Left hindlimb (tissue), 1 donor: ENCODE data around the gene ZNF837.
"Not testable (repeated sequence)": the region's sequence is repeated elsewhere in the genome, so short reads cannot be mapped to it uniquely, and the experiment has no call there.

Experiments used
- DNase-seq: peaks from one replicate; pipeline ENCODE4 v3.0.0-alpha.2; 2018

ZNF837 gene

DNA sequence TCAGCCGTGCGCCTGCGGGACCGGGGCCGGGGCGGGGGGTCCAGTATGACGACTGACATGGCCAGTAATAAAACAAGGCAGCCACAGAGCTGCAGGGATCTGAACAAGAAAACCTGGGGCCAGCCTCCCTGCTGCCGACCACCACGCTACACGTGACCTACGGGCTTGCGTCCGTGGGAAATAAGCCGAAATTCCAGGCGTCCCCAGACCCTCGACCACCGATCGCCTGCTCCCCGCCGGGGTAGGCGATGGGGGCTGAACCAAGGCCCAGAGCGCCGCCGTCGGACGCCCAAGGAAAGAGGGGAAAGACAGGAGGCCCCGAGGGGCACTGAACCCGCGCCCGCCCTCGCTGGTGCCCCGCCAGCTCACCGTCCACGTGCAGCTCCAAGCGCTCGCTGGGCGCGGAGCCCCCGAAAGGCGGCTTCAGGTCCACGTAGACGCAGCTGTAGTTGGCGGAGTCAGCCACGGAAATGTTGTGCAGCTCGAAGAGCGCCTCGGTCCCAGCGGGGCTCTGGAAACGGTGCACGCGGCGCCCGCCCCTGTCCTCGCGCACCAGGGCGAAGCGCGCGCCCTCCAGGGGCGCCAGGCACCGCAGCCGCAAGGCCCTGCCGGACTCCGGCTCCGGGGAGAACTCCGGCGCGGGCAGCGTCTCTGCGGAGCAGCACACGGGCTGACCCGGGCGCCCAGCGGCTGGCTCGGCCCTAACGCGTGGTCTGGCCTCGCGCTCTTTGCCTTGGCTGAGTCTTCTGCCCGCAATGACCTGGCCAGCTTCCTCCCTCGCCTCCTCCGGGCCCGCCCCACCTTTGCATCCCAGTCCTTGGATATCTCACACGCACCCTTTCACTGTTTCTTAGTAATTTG, 30.6 kb downstream of the ZNF837 start:
- DNase-seq = peak; percentile 38

DNA sequence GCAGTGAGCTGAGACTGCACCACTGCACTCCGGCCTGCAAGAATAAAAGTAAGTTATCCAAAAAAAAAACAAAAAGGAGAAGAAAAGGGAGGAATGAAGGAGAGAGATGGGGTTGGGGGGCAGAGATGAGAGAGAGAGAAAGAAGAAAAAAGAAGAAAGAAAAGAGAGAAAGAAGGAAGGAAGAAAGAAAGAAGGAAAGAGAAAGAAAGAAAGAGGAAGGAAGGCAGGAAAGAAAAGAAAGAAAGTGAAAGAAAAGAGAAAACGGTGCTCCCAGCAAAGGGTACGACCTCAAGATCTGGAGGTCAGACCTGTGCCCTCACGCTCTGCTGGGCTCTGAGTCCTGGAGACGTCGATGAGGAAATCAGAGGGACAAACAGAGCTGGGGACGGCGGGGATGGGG, 31.2 kb downstream of the ZNF837 start:
- DNase-seq = no peak

DNA sequence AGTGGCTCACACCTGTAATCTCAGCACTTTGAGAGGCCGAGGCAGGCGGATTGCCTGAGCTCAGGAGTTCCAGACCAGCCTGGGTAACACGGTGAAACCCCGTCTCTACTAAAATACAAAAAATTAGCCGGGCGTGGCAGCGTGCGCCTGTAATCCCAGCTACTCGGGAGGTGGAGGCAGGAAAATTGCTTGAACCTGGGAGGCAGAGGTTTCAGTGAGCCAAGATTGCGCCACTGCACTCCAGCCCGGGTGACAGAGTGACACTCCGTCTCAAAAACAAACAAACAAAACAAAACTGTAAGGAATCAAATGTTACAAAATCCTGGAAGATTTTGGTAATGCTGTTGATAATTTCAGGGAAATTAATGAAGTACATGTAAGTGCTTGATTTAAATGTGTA, 32.8 kb downstream of the ZNF837 start:
- not testable (repeated sequence) for DNase-seq

DNA sequence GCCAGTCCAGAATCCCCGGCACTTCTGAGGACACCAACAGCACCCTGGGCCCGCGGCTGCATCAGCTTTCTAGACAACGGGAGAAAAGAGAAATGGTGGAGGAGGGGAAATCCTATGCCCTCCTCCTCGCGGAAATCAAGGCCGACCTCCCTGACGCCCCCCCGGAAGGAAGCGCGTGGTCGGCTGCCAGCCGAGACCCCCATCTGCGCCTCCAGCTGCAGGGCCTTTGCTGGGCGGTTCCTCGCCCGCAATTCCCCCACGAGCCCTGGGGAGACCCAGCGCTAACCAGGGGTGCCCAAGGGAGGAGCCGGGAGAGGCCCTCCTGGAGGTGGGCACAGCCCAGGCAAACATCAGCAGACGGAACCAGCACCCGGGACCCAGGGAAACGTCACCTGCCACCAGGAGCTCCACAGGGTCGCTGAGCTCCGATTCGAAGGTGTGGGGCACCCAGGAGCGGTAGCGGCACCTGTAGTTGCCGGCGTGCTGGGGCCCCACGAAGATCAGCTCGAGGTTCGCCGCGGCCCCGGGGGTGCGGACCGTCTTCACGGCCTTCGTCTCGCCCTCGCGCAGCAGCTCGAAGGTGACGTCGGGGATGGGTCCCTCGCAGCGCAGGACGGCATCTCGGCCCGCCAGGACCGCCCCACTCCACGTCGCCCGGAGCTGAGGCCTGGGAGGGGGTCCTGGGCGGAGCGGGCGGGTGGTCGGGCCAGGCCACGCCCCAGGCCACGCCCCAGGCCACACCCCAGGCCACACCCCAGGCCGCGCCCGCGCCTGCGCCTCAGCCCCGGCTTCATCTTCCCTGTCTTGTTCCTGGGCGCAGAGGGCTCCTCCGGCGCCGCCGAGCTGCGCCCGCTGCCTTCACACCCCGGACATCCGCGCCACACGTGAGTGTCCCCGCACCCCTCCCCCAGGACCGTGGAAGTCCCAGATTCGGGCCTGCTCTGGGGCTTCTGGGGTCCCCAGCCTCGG, 33.6 kb downstream of the ZNF837 start:
- DNase-seq = peak; percentile 64

DNA sequence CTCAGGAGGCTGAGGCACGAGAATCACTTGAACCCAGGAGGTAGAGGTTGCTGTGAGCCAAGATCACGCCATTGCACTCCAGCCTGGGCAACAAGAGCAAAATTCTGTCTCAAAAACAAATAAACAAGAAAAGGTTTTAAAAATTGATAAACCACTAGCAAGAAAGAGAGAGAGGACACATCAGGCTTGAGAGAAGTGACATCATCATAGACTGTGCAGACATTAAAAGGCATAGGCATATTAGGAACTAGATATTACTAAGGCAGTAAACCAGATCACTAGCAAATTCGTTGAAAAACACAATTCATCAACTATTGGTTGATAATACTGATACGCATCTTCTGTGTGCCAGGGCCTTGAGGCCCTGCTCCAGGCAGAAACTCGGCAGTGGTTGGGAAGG, 35.3 kb downstream of the ZNF837 start:
- DNase-seq = no peak

DNA sequence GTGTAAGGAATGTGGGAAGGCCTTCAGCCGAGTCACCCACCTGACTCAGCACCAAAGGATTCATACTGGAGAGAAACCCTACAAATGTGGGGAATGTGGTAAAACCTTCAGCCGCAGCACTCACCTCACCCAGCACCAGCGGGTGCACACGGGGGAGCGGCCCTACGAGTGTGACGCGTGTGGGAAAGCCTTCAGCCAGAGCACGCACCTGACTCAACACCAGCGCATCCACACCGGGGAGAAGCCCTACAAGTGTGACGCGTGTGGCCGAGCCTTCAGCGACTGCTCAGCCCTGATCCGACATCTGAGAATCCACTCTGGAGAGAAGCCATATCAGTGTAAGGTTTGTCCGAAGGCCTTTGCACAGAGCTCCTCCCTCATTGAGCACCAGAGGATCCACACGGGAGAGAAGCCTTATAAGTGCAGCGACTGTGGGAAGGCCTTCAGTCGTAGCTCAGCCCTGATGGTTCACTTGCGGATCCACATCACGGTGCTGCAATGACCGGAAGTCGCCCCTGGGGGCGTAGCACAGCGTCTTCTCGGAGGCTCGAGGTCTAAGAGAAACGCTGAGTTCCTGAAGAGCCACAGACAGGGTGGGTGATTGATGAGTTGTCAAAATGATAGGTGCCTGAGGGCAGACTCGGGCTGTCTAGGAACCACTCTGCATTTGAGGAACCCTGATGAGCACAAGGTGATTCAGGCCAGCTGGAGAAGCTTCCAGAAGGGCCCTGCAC, 41.8 kb downstream of the ZNF837 start:
- DNase-seq = peak; percentile 10

DNA sequence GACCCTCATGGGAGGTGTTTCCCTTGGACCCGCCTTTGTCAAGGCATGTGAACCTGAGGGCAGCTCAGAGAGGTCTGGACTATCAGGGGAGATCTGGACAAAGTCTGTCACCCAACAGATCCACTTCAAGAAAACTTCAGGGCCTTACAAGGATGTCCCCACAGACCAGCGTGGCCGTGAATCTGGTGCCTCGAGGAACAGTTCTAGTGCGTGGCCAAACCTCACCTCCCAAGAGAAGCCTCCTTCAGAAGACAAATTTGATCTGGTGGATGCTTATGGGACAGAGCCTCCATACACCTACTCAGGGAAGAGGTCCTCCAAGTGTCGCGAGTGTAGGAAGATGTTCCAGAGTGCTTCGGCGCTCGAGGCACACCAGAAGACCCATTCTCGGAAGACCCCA, 42.5 kb downstream of the ZNF837 start:
- DNase-seq = peak; percentile 10

DNA sequence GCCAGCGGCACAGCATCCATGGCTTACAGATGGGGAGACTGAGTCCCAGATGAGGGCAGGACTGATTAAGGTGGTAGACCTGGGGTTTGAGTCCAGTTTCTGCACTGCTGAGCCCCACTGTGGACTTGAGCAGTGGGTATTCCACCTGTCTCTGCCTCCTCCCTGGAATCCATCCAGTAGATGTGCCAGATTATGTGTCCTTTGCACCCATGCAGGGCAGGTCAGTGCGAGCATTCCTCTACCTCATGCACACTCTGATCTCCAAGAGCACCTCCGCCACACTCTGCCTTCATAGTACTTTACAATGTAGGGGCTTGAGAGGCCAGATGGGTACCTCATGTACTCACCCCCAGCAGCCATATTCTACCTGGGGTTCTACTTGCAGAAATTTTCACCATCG, 44.0 kb downstream of the ZNF837 start:
- peak; percentile 8 for DNase-seq

DNA sequence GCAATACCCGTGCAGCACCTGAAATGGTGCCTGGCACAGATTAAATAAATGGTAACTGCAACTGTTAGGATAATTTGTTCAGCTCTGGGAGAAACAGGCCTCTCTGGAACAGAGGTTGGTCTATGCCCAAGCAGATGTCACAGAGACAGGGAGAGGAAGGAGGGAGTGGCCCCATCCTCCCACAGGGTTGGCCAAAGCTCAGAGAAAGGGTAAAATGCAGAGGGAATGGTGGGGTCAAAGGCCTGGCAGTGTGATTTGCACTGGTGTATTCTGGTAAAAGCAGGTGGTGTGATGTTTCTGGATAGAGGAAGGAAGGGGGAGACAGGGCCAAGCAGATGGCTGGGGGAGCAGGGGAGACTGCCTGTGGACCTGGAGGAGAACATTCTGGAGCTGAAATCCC, 44.6 kb downstream of the ZNF837 start:
- DNase-seq = no peak

DNA sequence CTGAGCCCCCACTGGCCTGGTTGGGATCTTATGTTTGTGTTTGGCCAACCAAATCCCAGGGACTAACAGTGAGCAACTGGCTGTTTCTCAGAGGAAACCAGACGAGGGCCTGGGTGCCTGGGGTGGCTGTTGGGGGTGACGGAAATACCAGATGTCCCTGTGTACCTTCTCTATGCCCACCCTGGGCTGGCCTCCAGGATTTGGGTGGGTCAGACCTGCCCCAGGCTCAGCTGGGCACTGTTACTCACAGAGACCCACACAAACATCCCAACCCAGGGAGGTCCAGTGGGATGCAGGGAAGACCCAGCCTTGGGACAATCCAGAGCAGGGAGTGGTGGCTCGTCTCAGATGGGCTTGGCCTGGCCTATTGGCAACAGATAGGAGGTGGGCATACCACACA, 45.2 kb downstream of the ZNF837 start:
- no peak for DNase-seq

DNA sequence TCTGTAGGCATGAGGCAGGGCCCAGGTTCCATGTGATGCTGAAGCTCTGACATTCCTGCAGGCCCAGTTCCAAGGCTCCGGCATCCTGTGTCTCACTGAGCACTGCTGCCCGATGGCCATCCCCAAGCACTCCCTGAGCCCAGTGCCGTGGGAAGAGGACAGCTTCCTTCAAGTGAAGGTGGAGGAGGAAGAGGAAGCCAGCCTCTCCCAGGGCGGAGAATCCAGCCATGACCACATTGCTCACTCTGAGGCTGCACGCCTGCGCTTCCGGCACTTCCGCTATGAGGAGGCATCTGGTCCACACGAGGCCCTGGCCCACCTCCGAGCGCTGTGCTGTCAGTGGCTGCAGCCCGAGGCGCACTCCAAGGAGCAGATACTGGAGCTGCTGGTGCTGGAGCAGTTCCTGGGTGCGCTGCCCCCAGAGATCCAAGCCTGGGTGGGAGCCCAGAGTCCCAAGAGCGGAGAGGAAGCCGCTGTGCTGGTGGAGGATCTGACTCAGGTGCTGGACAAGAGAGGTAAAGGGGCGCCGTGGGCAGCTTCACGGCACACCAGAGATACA, 46.1 kb downstream of the ZNF837 start:
- no peak for DNase-seq

DNA sequence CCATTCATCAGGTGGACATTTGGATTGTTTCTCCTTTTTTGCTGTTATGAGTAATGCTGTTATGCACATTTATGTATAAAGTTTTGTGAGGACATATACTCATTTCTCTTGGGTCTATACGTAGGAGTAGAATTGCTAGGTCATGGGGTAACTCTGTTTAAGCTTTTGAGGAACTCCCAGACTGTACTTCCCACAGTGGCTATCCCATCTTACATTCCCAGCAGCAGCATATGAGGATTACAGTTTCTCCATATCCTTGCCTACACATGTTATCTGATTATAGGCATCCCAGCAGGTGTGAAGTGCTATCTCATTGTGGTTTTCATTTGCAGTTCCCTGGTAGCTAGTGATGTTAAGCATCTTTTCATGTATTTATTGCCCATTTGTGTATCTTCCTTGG, 48.1 kb downstream of the ZNF837 start:
- no peak for DNase-seq

DNA sequence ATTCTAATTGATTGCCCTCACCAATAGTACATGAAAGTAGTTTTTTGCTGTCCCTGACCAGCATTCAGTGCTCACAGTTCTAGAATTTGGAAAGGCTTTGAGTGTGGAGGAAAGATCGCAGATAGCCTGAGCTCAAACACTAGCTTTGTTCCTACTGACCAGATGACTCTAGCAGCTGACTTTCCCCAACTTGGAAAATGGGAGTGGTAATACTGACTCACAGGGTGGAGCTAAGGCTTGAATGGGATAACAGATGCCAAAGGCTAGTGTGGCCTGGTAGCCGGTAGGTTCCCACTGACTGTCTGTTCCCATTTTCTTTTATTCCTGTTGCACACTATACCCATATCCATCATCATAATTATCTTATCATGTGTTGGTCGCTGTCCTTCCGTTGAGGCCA, 50.4 kb downstream of the ZNF837 start:
- DNase-seq = no peak

DNA sequence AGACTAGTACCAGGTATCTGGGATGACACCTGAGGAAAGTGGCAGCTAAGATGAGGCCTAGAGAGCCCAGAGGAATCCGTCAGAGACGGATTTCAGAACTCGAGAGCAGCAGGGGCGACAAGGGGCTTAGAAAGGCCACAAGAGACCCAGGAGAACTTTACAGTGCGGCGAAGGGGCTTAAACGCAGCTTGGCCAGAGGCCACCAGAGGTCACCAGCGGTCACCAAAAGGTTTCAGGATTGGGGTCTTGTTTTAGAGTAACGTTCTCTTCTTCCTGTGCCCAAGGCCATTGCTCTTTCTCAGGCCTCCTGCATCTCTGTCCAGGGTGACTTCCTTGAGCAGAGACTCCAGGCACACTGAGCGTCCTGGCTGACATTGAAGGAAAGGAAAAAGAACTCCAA, 51.8 kb downstream of the ZNF837 start:
- DNase-seq = no peak

DNA sequence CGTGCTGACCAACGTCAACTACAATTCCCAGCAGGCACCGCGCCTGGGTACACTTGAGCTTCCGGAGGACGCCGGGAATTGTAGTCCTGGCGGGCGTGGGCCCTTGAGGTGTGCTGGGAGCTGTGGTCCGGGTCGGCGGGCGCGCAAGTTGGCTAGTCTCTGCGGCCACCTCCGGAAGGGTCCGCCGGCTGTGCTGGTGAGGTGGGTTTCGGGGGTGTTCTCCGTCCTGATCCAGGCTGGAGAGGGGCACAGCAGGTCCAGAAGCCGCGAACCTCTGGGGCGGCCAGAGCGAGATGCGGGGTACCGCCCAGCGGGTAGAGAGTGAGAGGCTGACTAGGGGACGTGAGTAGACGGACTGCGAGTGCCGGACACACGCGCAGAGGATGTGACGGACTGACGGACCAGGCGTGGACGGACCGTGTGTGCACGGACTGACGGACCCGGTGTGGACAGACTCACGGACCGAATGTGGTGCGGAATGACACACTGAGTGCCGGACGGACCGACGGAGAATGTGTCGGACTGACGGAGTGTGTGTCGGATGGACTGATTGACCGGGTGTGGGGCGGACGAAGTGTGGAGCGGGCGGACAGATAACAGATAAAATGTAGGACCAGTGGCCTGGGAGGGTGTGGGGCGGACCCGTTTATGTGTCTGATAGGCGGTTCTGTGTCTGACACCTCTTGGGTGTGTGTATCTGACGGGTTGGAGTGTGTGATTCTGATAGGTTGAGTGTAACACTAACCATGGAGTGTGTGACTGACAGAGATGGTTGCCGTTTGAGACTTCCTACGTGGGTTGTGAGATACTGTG, 53.7 kb downstream of the ZNF837 start, which contains the start of gene ZSCAN22:
TSS of gene ZSCAN22 (plus strand) at position 81 of the 813 bp plus-strand sequence. CDS start 7,809 bp downstream, outside the sequence.
- DNase-seq = peak; percentile 95

DNA sequence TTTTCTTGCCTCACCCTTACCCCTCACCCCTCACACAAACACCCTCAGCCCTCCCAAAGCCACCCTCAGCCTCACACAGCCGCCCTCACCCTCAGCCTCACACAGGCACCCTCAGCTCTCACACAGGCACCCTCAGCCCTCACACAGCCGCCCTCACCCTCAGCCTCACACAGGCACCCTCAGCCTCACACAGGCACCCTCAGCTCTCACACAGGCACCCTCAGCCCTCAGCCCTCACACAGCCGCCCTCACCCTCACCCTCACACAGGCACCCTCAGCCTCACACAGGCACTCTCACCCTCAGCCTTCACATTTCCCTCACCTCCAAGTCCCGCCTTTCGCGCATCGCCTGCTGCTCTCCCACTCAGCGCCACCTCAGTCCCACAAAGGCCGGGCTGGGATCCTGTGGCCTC, 54.3 kb downstream of the ZNF837 start:
- DNase-seq = no peak

DNA sequence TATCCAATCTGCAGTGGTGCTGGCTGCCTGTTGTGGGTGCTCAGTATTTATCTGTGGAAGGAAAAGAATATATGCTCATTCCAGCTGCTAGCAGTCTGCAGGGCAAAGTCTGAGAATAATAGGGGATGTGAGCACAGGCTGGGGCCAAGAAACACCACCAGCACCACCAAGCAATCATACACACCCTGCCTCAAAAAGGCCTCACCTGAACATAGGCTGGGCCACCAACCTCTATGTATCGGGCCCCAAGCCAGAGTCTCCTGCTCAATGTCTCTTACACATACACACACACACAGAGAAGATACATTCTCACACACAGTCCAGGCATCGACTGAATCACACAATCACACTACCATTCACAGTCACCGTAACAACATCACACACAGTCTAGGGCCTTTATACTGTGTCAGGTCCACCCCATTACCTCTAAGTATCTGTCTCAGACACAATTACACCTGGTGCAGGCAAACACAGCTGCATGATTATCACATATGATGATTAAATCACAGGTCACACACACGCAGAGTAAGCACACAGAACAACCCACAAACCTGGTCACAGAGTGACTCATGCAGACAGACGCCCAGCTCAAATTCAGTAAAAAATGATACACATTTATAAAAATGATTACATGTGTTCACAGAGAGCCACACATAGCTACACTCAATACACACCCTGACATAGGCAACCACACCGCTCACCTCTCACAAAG, 55.4 kb downstream of the ZNF837 start:
- no peak for DNase-seq

DNA sequence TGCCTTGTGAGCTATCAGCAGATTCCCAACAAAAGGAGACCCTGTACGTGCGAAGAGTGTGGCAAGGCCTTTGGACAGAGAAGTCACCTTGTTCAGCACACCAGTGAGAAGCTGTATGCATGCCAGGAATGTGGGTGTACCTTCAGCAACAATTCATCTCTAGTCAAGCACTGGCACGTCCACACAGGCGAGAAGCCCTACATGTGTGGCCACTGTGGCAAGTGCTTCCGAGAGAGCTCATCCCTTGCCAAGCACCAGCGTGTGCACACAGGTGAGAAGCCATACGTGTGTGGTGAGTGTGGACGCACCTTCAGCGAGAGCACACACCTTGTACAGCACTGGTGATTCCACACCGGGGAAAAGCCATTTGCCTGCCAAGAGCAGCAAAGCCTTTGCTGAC, 61.6 kb downstream of the ZNF837 start:
- no peak for DNase-seq

DNA sequence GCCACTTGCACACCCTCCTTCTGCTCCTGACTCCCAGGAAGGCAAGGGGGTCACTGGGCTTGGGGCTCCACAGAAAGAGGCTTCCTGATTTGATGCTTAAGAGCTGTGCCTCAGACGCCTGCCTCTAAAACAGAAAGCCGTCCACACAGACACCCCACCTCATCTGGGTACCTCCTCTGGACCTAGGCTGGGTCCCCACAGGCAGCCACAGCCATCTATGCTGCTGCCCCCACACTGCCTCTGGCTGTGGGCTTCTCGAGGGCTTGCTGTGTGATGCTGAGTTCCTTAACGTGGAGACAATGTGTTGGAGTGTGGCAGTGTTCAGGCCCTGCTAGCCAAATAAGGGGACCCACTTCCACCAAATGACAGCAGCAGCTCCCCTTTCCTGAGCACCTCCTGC, 62.5 kb downstream of the ZNF837 start:
- DNase-seq = no peak
